ENCODE measurements around the gene CCDC85C.

Gene CCDC85C

DNA sequence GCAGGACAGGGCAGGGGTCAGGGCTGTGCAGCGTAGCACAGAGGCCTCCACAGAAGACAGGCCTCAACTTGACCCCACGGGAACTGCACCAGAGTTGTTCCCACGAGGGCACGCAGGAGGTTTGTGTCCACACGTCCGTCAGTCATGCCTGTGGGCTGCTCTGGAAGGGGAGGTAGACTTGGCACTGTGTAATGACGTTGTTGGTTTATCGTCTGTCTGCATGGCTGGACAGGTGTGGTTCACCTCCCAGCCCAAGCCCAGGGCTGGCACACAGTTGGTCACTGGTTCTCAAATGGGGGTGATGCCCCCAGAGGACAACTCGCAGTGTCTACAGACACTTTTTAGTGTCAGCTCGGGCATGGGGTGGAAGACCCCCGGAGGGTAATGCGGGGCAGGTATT is 77.0 kb downstream of the CCDC85C start:
- H3K4me3 ChIP-seq (ENCODE audit: low read depth in 1 of 2, low read length in 1 of 2): no peak overlapping the region
- no peaks in the 10 kb centered on the region for H3K4me1 ChIP-seq (ENCODE audit: control insufficient read depth in 1 of 2, insufficient read depth in 1 of 2, low read depth in 1 of 2, low read length in 1 of 2)
- TF ChIP-seq, protein P1, sequence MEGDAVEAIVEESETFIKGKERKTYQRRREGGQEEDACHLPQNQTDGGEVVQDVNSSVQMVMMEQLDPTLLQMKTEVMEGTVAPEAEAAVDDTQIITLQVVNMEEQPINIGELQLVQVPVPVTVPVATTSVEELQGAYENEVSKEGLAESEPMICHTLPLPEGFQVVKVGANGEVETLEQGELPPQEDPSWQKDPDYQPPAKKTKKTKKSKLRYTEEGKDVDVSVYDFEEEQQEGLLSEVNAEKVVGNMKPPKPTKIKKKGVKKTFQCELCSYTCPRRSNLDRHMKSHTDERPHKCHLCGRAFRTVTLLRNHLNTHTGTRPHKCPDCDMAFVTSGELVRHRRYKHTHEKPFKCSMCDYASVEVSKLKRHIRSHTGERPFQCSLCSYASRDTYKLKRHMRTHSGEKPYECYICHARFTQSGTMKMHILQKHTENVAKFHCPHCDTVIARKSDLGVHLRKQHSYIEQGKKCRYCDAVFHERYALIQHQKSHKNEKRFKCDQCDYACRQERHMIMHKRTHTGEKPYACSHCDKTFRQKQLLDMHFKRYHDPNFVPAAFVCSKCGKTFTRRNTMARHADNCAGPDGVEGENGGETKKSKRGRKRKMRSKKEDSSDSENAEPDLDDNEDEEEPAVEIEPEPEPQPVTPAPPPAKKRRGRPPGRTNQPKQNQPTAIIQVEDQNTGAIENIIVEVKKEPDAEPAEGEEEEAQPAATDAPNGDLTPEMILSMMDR (IDR thresholded peaks at IDR 0.05): no peak
- no peaks in the 10 kb centered on the region for H3K9me3 ChIP-seq
- no peaks in the 10 kb centered on the region for H3K36me3 ChIP-seq
- no peaks in the 10 kb centered on the region for H3K27me3 ChIP-seq
- no peak overlapping the region for H3K27ac ChIP-seq

DNA sequence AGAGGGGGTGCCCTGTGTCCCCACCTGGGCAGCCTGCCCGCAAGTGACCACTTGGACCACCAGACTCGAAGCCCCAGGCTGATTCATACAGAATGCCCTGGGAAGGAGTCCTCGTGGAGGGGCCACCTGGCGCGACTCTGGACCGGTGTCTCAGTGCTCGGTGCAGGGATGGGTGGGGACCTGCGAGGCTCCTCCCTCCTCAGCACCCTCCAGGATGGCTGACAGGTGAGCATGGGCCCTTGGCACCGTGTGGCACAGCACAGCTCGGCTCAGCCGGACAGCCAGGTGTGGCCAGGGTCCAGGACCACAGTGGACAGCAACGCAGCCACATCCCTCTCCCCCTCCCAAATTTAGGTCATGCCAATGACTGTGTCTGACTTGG is 78.3 kb downstream of the CCDC85C start:
- no peaks in the 10 kb centered on the region for H3K4me1 ChIP-seq (ENCODE audit: control insufficient read depth in 1 of 2, insufficient read depth in 1 of 2, low read depth in 1 of 2, low read length in 1 of 2)
- H3K4me3 ChIP-seq (ENCODE audit: low read depth in 1 of 2, low read length in 1 of 2): no peak overlapping the region
- H3K27ac ChIP-seq: no peak overlapping the region
- TF ChIP-seq, protein P1 (IDR thresholded peaks at IDR 0.05): no peak
- no peaks in the 10 kb centered on the region for H3K9me3 ChIP-seq
- no peaks in the 10 kb centered on the region for H3K36me3 ChIP-seq
- no peaks in the 10 kb centered on the region for H3K27me3 ChIP-seq

DNA sequence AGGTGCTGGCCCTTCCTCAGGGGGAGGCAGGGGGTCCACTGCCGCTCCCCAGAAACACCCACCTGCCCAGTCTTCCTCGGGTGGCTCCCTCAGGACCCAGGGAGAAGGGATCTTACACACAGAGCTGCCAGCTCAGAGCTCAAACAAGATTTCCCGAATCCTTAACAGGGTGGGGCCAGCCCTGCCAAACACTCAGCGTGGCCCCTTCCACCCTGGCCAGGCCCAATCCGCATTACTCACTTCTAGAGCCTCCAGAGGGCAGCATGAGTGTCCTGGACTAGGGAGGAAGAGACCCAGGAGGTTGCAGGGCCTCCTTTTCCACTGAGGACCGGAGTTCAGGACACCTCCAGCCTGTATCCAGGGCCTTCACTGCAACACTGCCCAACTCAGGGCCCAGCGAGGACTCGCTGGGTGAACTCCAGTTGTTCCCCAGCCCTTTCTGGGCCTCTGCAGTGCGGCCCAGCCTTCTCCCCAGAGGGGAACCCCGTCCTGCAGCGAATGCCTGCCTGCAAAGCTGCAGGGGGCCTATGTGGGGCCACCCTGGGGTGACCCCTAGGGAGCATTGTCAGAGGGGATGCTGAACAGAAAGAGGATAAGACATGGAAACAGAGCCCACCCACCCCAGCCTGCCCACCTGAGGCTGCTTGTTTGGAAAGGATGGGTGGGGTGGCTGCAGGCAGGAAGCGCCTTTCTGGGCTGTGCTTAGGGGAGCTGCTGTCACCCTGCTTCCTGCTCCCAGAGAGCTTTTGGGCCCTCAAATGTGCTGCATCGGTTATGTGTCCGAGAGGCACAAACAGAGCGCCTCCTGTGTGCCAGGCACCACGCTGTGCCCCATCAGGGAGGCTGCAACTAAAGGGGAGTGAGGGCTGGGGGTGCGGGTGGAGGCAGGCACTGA is 79.0 kb downstream of the CCDC85C start:
- no peaks in the 10 kb centered on the region for H3K36me3 ChIP-seq
- TF ChIP-seq, protein P1 (IDR thresholded peaks at IDR 0.05): no peak
- no peaks in the 10 kb centered on the region for H3K4me1 ChIP-seq (ENCODE audit: control insufficient read depth in 1 of 2, insufficient read depth in 1 of 2, low read depth in 1 of 2, low read length in 1 of 2)
- no peak overlapping the region for H3K27ac ChIP-seq
- no peak overlapping the region for H3K4me3 ChIP-seq (ENCODE audit: low read depth in 1 of 2, low read length in 1 of 2)
- no peaks in the 10 kb centered on the region for H3K9me3 ChIP-seq
- no peaks in the 10 kb centered on the region for H3K27me3 ChIP-seq

DNA sequence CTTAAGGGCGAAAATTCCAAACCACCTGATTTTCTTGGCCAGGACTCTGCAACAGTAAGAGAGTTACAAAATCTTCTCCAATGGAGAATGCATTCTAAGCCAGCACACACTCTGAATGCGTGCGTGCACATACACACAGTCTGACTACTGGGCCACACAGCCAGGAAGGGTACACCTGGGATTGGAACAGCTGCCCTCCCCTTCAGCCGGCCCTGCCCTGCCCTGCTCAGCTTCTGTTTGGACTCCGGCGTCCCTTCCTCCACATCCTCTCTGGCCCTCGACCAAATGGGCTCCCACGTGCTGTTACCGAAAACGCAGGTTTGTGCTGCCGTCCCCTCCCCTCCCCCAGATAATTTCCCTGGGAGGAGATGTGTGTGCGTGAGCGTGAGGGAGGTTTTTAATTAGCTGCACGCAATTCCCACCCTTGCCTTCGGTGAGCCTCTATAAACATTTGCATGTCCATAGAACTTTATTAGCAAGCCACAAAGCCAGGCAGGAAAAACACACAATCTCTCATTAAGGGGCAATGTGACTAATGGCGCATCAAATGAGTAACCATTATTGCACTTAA is 79.8 kb downstream of the CCDC85C start:
- H3K36me3 ChIP-seq: no peaks in the 10 kb centered on the region
- no peak overlapping the region for H3K27ac ChIP-seq
- no peaks in the 10 kb centered on the region for H3K9me3 ChIP-seq
- H3K4me1 ChIP-seq (ENCODE audit: control insufficient read depth in 1 of 2, insufficient read depth in 1 of 2, low read depth in 1 of 2, low read length in 1 of 2): no peaks in the 10 kb centered on the region
- no peak overlapping the region for H3K4me3 ChIP-seq (ENCODE audit: low read depth in 1 of 2, low read length in 1 of 2)
- no peaks in the 10 kb centered on the region for H3K27me3 ChIP-seq
- TF ChIP-seq, protein P1 (IDR thresholded peaks at IDR 0.05): no peak

DNA sequence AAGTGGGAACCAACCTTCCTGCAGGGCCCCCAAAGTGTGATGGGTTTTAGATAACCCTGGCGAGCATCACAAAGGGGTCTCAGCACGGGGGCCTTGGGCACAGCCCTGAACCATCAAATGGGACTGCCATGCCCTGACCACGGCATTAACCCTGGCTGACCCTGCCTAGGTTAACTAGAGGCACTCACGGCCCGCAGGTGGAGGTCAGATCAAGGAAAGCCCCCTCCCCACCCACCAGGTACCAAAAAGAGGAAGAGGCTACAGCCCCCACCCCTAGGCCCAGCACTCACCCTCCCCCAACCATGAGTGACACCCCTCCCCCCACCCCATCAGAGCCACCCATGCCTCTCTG is 80.3 kb downstream of the CCDC85C start:
- TF ChIP-seq, protein P1 (IDR thresholded peaks at IDR 0.05): no peak
- H3K4me1 ChIP-seq (ENCODE audit: control insufficient read depth in 1 of 2, insufficient read depth in 1 of 2, low read depth in 1 of 2, low read length in 1 of 2): no peaks in the 10 kb centered on the region
- no peak overlapping the region for H3K4me3 ChIP-seq (ENCODE audit: low read depth in 1 of 2, low read length in 1 of 2)
- H3K36me3 ChIP-seq: no peaks in the 10 kb centered on the region
- no peaks in the 10 kb centered on the region for H3K27me3 ChIP-seq
- H3K9me3 ChIP-seq: no peaks in the 10 kb centered on the region
- H3K27ac ChIP-seq: no peak overlapping the region

All from neutrophil (primary cell).